Upper lobe of left lung (tissue), 6 donors: ENCODE measurements around the gene MBD3. TPM values are rescaled to one million over a fixed set of nuclear protein-coding genes. Genes with fewer than 3 reads are reported as not detected.

ENCODE experiments used
- ATAC-seq, 2 donors: fragments of 200-7000 bp; cut with Tn5 transposase; one replicate each; pipeline ENCODE4 v1.9.1; 2022; ENCODE audit warnings: mild to moderate bottlenecking in 2 of 2, moderate library complexity in 2 of 2; ENCODE audit not compliant: low FRiP score in 2 of 2
- DNase-seq, 2 donors: peaks; one replicate each; pipeline ENCODE4 v3.0.0-alpha.2; 2019 to 2020
- H3K27ac ChIP-seq, 4 donors: fragments of 200-600 bp; sonication (generic); one replicate each; pipeline ENCODE4 v1.5.1; 2016 to 2019
- H3K27me3 ChIP-seq, 4 donors: fragments of 200-600 bp; sonication (generic); one replicate each; pipeline ENCODE4 v1.5.1; 2017 to 2019
- H3K36me3 ChIP-seq, 4 donors: fragments of 200-600 bp; sonication (generic); one replicate each; pipeline ENCODE4 v1.5.1; 2016 to 2019
- H3K4me1 ChIP-seq, 4 donors: fragments of 200-600 bp; sonication (generic); one replicate each; pipeline ENCODE4 v1.5.1; 2018 to 2019
- H3K4me3 ChIP-seq, 4 donors: fragments of 200-600 bp; sonication (generic); one replicate each; pipeline ENCODE4 v1.5.1; 2017 to 2019; ENCODE audit warnings: mild to moderate bottlenecking in 2 of 4, moderate library complexity in 1 of 4
- H3K9me3 ChIP-seq, 4 donors: fragments of 200-600 bp; sonication (generic); one replicate each; pipeline ENCODE4 v1.5.1; 2018 to 2019
- EP300 ChIP-seq, 4 donors: sonication (generic); formaldehyde crosslinking; IDR thresholded peaks; one replicate each; pipeline ENCODE4 v1.5.1; 2017; ENCODE audit warnings: antibody characterized with exemption in 4 of 4, control low read depth in 2 of 4
- POLR2A ChIP-seq, 4 donors: fragments of 450-650 bp; IDR thresholded peaks; one replicate each; pipeline ENCODE4 v1.5.1; 2016 to 2017; ENCODE audit warnings: antibody characterized with exemption in 4 of 4, mild to moderate bottlenecking in 2 of 4
- POLR2AphosphoS5 ChIP-seq, 2 donors: sonication (generic); formaldehyde crosslinking; IDR thresholded peaks; one replicate each; pipeline ENCODE4 v1.5.1; 2017; ENCODE audit warnings: antibody characterized with exemption in 2 of 2
- WGBS, 2 donors: methylation state at CpG; one replicate each; pipeline ENCODE4 v1.1.5; 2017 to 2018; 5-methylcytosine and 5-hydroxymethylcytosine counted together
- total RNA-seq, 6 donors: library from RNA; depleted of rRNA in 4 of 6; stranded (reverse); fragments of >200 nt in 4 of 6; gene quantifications; one replicate each; pipeline versions ENCODE4 v1.1.0 to v1.2.1, GENCODE V29; 2016 to 2021
- TF ChIP-seq, protein P1 (sequence below), 6 experiments: fragments of 450-650 bp in 4 of 6; fragments of 200-600 bp in 2 of 6; sonication (generic) in 2 of 6; IDR thresholded peaks; one replicate each; pipeline ENCODE4 v1.5.1; 2016 to 2019; ENCODE audit warnings: antibody characterized with exemption in 6 of 6
- donor health status: DM: no; HTN: no; CAD: no; lungs with moderate emphysema.
- donor health status: DM: no; HTN: yes; CAD: no; lungs with severe emphysema.

The MBD3 gene
- total RNA-seq, 6 donors from 2014 or later, result 65.1 to 158 (median 107) TPM

DNA sequence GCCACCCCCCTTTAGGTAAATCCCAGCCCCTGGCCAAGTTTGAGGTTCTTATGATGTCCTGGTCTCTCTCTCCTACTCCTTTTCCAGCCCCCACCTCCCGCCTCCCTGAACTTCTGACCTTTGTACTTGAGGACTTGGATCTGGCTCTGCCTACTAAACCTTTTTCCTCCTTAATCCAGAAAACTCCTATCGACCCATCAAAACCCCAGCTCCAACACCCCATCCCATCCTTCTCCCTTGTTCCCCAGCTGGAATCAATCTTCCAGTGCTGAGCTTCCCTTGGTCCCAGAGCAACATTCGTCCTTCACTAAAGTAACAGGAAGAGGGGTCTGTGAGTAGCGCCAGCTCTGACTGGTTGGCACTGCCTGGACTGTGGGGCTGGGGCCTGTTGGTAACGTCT, 29.9 kb upstream of the MBD3 start:
- DNase-seq (no peak), ATAC-seq (no peak)
- TF ChIP-seq, protein P1, sequence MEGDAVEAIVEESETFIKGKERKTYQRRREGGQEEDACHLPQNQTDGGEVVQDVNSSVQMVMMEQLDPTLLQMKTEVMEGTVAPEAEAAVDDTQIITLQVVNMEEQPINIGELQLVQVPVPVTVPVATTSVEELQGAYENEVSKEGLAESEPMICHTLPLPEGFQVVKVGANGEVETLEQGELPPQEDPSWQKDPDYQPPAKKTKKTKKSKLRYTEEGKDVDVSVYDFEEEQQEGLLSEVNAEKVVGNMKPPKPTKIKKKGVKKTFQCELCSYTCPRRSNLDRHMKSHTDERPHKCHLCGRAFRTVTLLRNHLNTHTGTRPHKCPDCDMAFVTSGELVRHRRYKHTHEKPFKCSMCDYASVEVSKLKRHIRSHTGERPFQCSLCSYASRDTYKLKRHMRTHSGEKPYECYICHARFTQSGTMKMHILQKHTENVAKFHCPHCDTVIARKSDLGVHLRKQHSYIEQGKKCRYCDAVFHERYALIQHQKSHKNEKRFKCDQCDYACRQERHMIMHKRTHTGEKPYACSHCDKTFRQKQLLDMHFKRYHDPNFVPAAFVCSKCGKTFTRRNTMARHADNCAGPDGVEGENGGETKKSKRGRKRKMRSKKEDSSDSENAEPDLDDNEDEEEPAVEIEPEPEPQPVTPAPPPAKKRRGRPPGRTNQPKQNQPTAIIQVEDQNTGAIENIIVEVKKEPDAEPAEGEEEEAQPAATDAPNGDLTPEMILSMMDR (IDR thresholded peaks at IDR 0.05), result no peak
- TF ChIP-seq POLR2AphosphoS5 (IDR thresholded peaks at IDR 0.05) (no peak), POLR2A (IDR thresholded peaks at IDR 0.05) (no peak), EP300 (IDR thresholded peaks at IDR 0.05) (no peak)
- no peaks in the 10 kb centered on the region for H3K9me3 ChIP-seq
- WGBS, 2 donors, result 83 to 93% methylated on average over 5 of the region's 5 CpGs
- no peaks in the 10 kb centered on the region for H3K4me1 ChIP-seq
- no peaks in the 10 kb centered on the region for H3K27me3 ChIP-seq
- no peak overlapping the region for H3K4me3 ChIP-seq
- peaks cover 0 to 74% (median 41%) of the 10 kb centered on the region in 4 donors for H3K36me3 ChIP-seq
- no peak overlapping the region for H3K27ac ChIP-seq

DNA sequence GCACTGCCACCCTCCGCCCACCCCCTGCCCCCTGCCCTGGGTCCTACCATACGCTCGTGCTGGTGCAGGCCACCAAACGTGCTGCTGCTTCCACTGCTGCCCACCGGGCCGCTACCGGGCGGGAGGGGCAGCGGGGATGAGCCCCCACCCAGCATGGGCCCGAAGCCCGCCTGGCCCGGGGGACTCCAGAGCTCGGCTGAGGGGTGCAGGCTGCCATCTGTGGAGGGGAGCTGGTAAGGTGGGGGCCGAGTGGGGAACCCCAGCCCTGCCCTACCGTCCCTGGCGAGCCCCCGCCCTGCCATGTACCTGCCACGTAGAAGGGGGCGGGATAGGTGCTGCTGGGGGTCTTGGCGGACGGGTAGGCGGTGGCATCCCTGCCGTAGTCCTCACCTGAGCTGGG, 29.3 kb upstream of the MBD3 start:
- Histone ChIP-seq H3K36me3 (peaks cover 0 to 70% (median 39%) of the 10 kb centered on the region in 4 donors), H3K4me3 (no peak overlapping the region), H3K9me3 (no peaks in the 10 kb centered on the region), H3K4me1 (no peaks in the 10 kb centered on the region), H3K27me3 (no peaks in the 10 kb centered on the region), H3K27ac (no peak overlapping the region)
- no peak for TF ChIP-seq POLR2AphosphoS5 (IDR thresholded peaks at IDR 0.05)
- TF ChIP-seq, protein P1 (IDR thresholded peaks at IDR 0.05), result no peak
- TF ChIP-seq POLR2A (IDR thresholded peaks at IDR 0.05), result no peak
- no peak for TF ChIP-seq EP300 (IDR thresholded peaks at IDR 0.05)
- no peak for ATAC-seq
- 100% methylated on average over 1 to 7 of the region's 23 CpGs for WGBS, 2 donors
- DNase-seq, result peak in 1 of 2 donors; percentile 70

DNA sequence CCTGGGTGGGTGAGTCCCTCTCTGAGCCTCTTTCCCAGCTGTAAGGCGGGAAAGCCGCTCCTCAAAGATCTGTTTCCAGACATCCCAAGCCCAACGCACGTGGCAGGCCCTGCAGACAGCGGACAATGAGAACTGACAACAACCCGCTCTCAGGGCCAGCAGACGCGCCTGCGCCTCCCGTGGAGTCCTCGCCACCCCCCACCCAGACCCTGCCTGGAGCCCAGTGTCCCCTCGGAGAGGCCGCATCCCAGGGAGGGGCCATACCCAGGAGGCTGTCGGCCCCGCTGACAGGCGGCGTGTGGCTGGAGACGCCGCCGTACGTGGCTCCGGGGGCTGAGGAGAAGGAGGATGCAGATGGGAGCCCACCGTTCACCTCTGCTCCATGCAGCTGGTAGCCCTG, 28.9 kb upstream of the MBD3 start:
- TF ChIP-seq EP300 (IDR thresholded peaks at IDR 0.05) (no peak), POLR2AphosphoS5 (IDR thresholded peaks at IDR 0.05) (no peak), POLR2A (IDR thresholded peaks at IDR 0.05) (no peak)
- TF ChIP-seq, protein P1 (IDR thresholded peaks at IDR 0.05), result no peak
- ATAC-seq (no peak), DNase-seq (peak in 1 of 2 donors; percentile 62)
- WGBS, 2 donors, result 91 to 97% methylated on average over 13 to 22 of the region's 23 CpGs
- Histone ChIP-seq H3K4me3 (no peak overlapping the region), H3K4me1 (no peaks in the 10 kb centered on the region), H3K27ac (no peak overlapping the region), H3K9me3 (no peaks in the 10 kb centered on the region), H3K36me3 (peaks cover 0 to 67% (median 37%) of the 10 kb centered on the region in 4 donors), H3K27me3 (no peaks in the 10 kb centered on the region)

DNA sequence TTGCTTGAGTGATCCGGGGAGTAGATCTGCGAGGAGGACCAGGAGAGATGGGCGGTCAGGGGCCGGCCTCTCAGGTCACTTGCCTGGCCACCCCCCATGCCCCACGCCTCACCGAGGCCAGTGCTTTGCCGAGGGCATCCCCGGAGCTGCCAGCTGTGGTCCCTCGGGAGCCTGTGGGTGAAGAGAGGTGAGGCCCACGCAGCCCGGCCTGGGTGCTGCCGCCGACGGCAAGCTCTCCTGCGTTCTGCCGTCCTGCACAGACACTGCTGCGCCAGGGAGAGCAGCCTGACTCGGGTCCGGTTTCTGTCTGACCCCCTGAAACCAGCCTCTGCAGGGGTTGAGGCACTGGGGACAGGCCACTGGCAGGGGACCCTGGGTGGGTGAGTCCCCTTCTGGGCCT, 28.4 kb upstream of the MBD3 start:
- Histone ChIP-seq H3K4me3 (no peak overlapping the region), H3K36me3 (peaks cover 0 to 63% (median 37%) of the 10 kb centered on the region in 4 donors), H3K9me3 (no peaks in the 10 kb centered on the region), H3K27me3 (no peaks in the 10 kb centered on the region), H3K4me1 (no peaks in the 10 kb centered on the region), H3K27ac (no peak overlapping the region)
- peak in 1 of 2 donors; percentile 71 for DNase-seq
- ATAC-seq, result no peak
- no peak for TF ChIP-seq POLR2AphosphoS5 (IDR thresholded peaks at IDR 0.05)
- TF ChIP-seq EP300 (IDR thresholded peaks at IDR 0.05), result no peak
- TF ChIP-seq, protein P1 (IDR thresholded peaks at IDR 0.05), result no peak
- TF ChIP-seq POLR2A (IDR thresholded peaks at IDR 0.05), result no peak
- WGBS, 2 donors, result 94% methylated on average over 19 of the region's 19 CpGs; no CpG with 5 or more reads in 1 of the 2 donors

DNA sequence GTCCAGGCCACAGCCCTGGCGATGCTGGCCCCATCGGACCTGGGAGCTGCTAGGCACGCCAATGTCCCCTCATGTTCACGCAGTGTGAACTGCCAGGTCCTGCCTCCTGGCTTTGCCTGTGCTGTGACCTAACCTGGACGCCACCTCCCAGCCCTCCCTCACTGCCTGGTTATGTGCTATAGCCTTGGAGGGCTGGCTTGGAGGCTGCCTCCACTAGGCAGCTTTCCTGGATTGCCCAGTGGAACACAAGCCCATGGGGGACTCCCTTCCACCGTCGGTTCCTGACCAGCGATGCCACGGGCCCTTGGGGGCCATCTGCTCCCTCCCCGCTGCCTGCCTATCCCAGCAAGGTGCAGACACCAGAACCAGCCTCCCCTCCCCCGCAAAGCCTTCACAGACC, 27.8 kb upstream of the MBD3 start:
- no peaks in the 10 kb centered on the region for H3K4me1 ChIP-seq

More for the DNA sequence above, 27.8 kb upstream of the MBD3 start:
- H3K4me3 ChIP-seq, result no peak overlapping the region
- H3K27ac ChIP-seq, result no peak overlapping the region
- DNase-seq (no peak), ATAC-seq (no peak)
- H3K9me3 ChIP-seq, result no peaks in the 10 kb centered on the region
- TF ChIP-seq, protein P1 (IDR thresholded peaks at IDR 0.05), result no peak
- TF ChIP-seq POLR2A (IDR thresholded peaks at IDR 0.05) (no peak), POLR2AphosphoS5 (IDR thresholded peaks at IDR 0.05) (no peak), EP300 (IDR thresholded peaks at IDR 0.05) (no peak)
- peaks cover 0 to 63% (median 41%) of the 10 kb centered on the region in 4 donors for H3K36me3 ChIP-seq
- no peaks in the 10 kb centered on the region for H3K27me3 ChIP-seq
- WGBS, 2 donors, result 92 to 96% methylated on average over 6 to 9 of the region's 11 CpGs
